ENCODE data around the gene AQP2. TPM values are rescaled to one million over a fixed set of nuclear protein-coding genes. Genes with fewer than 3 reads are reported as not detected.

AQP2 gene
- total RNA-seq, 1 donor from 2014 or later, result not detected

GRCh38 chr12:49962861-49963765, 12.6 kb downstream of the AQP2 start:
- Histone ChIP-seq H3K36me3 (no peaks in the 10 kb centered on the region), H3K27ac (no peak overlapping the region), H3K27me3 (no peaks in the 10 kb centered on the region), H3K4me3 (no peak overlapping the region), H3K4me1 (peaks cover 26% of the 10 kb centered on the region), H3K9me3 (no peaks in the 10 kb centered on the region)
- no peak for TF ChIP-seq POLR2A (IDR thresholded peaks at IDR 0.05)
- no peak for TF ChIP-seq POLR2AphosphoS5 (IDR thresholded peaks at IDR 0.05; ENCODE audit: insufficient read depth in 1 of 2, low read depth in 1 of 2)
- TF ChIP-seq CTCF (IDR thresholded peaks at IDR 0.05), result no peak
- intact Hi-C loops (cut with DNase I), result no loop called here
- no peak for DNase-seq (ENCODE audit: extremely low spot score in 2 of 2)

GRCh38 chr12:49963976-49964815, 13.7 kb downstream of the AQP2 start:
- Histone ChIP-seq H3K27me3 (no peaks in the 10 kb centered on the region), H3K4me1 (peaks cover 26% of the 10 kb centered on the region), H3K9me3 (no peaks in the 10 kb centered on the region), H3K27ac (no peak overlapping the region), H3K36me3 (no peaks in the 10 kb centered on the region), H3K4me3 (no peak overlapping the region)
- DNase-seq (ENCODE audit: extremely low spot score in 2 of 2), result no peak
- TF ChIP-seq POLR2AphosphoS5 (IDR thresholded peaks at IDR 0.05; ENCODE audit: insufficient read depth in 1 of 2, low read depth in 1 of 2) (no peak), CTCF (IDR thresholded peaks at IDR 0.05) (no peak), POLR2A (IDR thresholded peaks at IDR 0.05) (no peak)
- intact Hi-C loops (cut with DNase I), result no loop called here

- H3K4me3 ChIP-seq, result no peak overlapping the region
- no peak for DNase-seq (ENCODE audit: extremely low spot score in 2 of 2)
- H3K27ac ChIP-seq, result no peak overlapping the region
- H3K36me3 ChIP-seq, result no peaks in the 10 kb centered on the region
- peaks cover 26% of the 10 kb centered on the region for H3K4me1 ChIP-seq
- H3K27me3 ChIP-seq, result no peaks in the 10 kb centered on the region
- TF ChIP-seq CTCF (IDR thresholded peaks at IDR 0.05) (no peak), POLR2AphosphoS5 (IDR thresholded peaks at IDR 0.05; ENCODE audit: insufficient read depth in 1 of 2, low read depth in 1 of 2) (no peak), POLR2A (IDR thresholded peaks at IDR 0.05) (no peak)
- intact Hi-C loops (cut with DNase I), result loop anchor here (5.0 kb wide), 1 partner anchor 107 kb away; no protein-coding TSS in a partner anchor
- no peaks in the 10 kb centered on the region for H3K9me3 ChIP-seq
Measured at GRCh38 chr12:49964849-49965624, 14.5 kb downstream of the AQP2 start.

- TF ChIP-seq POLR2A (IDR thresholded peaks at IDR 0.05) (no peak), CTCF (IDR thresholded peaks at IDR 0.05) (no peak)
- intact Hi-C loops (cut with DNase I), result loop anchor here (5.0 kb wide), 1 partner anchor 106 kb away; no protein-coding TSS in a partner anchor
Measured at GRCh38 chr12:49965836-49966235, 15.3 kb downstream of the AQP2 start.

More at GRCh38 chr12:49965836-49966235, 15.3 kb downstream of the AQP2 start:
- Histone ChIP-seq H3K36me3 (no peaks in the 10 kb centered on the region), H3K27ac (no peak overlapping the region), H3K4me3 (no peak overlapping the region), H3K4me1 (peaks cover 23% of the 10 kb centered on the region), H3K27me3 (no peaks in the 10 kb centered on the region), H3K9me3 (no peaks in the 10 kb centered on the region)
- no peak for DNase-seq (ENCODE audit: extremely low spot score in 2 of 2)
